ENCODE measurements around the gene EMILIN2. TPM values are rescaled to one million over a fixed set of nuclear protein-coding genes. Genes with fewer than 3 reads are reported as not detected.

EMILIN2 gene
- total RNA-seq, 1 donor from 2014 or later: 8.7 TPM

GRCh38 chr18:2853173-2853925 is 6.5 kb downstream of the EMILIN2 start:
- DNase-seq (ENCODE audit: low spot score, unreplicated experiment): no peak
- Mint-ChIP-seq H3K4me1 (ENCODE audit: low read depth) (peaks cover 16% of the 10 kb centered on the region), H3K27ac (no peak overlapping the region), H3K27me3 (peaks cover 41% of the 10 kb centered on the region), H3K4me3 (ENCODE audit: low read depth) (no peak overlapping the region), H3K36me3 (ENCODE audit: insufficient read depth) (no peaks in the 10 kb centered on the region), H3K9me3 (ENCODE audit: low read depth) (no peaks in the 10 kb centered on the region)
- TF ChIP-seq, protein P1, sequence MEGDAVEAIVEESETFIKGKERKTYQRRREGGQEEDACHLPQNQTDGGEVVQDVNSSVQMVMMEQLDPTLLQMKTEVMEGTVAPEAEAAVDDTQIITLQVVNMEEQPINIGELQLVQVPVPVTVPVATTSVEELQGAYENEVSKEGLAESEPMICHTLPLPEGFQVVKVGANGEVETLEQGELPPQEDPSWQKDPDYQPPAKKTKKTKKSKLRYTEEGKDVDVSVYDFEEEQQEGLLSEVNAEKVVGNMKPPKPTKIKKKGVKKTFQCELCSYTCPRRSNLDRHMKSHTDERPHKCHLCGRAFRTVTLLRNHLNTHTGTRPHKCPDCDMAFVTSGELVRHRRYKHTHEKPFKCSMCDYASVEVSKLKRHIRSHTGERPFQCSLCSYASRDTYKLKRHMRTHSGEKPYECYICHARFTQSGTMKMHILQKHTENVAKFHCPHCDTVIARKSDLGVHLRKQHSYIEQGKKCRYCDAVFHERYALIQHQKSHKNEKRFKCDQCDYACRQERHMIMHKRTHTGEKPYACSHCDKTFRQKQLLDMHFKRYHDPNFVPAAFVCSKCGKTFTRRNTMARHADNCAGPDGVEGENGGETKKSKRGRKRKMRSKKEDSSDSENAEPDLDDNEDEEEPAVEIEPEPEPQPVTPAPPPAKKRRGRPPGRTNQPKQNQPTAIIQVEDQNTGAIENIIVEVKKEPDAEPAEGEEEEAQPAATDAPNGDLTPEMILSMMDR (IDR thresholded peaks at IDR 0.05; ENCODE audit: unreplicated experiment): no peak

DNA sequence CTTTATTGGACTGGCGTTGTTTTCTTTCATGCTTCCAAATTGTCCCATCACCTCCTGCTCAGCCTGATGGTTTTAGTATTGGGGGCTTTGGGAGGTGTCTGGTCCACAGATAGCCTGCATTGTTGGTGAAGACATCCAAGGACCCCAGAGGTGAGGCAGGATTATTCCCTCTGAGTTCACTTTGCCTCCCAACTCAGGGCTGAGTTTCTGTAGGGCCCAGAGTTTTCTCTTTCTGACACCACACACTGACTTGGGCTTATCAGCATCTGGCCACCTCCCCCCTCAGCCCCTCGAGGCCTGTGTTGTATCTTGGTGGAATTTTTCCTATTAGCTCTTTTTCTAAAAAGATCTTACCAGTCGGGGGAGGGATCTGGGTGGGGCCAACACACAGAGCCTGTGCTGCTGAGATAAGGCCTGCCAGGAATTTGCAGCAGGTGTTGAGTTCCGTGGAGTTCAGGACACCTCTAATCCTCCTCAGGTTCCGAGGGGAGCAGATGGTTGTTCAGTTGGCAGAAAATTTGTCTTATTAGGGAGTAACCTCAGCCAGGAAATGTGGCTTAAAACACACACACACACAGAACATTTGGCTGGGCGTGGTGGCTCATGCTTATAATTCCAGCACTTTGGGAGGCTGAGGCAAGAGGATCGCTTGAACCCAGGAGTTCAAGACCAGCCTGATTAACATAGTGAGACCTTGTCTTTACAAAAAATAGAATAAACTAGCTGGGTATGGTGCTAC is 7.3 kb downstream of the EMILIN2 start:
- TF ChIP-seq, protein P1 (IDR thresholded peaks at IDR 0.05; ENCODE audit: unreplicated experiment): no peak
- H3K4me1 Mint-ChIP-seq (ENCODE audit: low read depth): peaks cover 16% of the 10 kb centered on the region
- H3K27me3 Mint-ChIP-seq: peaks cover 33% of the 10 kb centered on the region
- peak overlapping the region; percentile 37 for H3K27ac Mint-ChIP-seq
- no peaks in the 10 kb centered on the region for H3K36me3 Mint-ChIP-seq (ENCODE audit: insufficient read depth)
- DNase-seq (ENCODE audit: low spot score, unreplicated experiment): no peak
- no peaks in the 10 kb centered on the region for H3K9me3 Mint-ChIP-seq (ENCODE audit: low read depth)
- no peak overlapping the region for H3K4me3 Mint-ChIP-seq (ENCODE audit: low read depth)

DNA sequence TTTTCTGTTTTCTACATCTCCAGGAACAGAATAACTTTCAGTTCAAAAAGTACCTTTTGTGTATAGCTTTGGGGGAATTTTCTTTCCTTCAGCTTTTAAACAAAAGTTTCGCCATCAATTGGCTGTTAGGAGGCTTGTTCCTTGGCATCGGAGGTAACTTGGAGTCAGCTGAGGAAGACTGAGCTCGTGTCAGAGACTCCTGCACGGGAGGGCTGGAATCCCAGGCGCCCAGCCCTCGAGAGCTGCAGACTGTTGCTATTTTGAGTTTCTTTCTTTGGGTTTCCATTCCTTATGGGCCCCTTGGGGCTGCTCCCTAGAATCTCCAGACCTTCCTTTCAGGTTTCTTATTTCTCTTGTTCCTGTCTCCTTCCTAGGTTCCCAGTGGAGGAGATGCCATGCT is 8.1 kb downstream of the EMILIN2 start:
- no peak overlapping the region for H3K27ac Mint-ChIP-seq
- H3K4me1 Mint-ChIP-seq (ENCODE audit: low read depth): peaks cover 16% of the 10 kb centered on the region
- H3K27me3 Mint-ChIP-seq: peaks cover 26% of the 10 kb centered on the region
- TF ChIP-seq, protein P1 (IDR thresholded peaks at IDR 0.05; ENCODE audit: unreplicated experiment): no peak
- H3K36me3 Mint-ChIP-seq (ENCODE audit: insufficient read depth): peaks cover 2% of the 10 kb centered on the region
- peaks cover 8% of the 10 kb centered on the region for H3K9me3 Mint-ChIP-seq (ENCODE audit: low read depth)
- no peak for DNase-seq (ENCODE audit: low spot score, unreplicated experiment)
- no peak overlapping the region for H3K4me3 Mint-ChIP-seq (ENCODE audit: low read depth)

DNA sequence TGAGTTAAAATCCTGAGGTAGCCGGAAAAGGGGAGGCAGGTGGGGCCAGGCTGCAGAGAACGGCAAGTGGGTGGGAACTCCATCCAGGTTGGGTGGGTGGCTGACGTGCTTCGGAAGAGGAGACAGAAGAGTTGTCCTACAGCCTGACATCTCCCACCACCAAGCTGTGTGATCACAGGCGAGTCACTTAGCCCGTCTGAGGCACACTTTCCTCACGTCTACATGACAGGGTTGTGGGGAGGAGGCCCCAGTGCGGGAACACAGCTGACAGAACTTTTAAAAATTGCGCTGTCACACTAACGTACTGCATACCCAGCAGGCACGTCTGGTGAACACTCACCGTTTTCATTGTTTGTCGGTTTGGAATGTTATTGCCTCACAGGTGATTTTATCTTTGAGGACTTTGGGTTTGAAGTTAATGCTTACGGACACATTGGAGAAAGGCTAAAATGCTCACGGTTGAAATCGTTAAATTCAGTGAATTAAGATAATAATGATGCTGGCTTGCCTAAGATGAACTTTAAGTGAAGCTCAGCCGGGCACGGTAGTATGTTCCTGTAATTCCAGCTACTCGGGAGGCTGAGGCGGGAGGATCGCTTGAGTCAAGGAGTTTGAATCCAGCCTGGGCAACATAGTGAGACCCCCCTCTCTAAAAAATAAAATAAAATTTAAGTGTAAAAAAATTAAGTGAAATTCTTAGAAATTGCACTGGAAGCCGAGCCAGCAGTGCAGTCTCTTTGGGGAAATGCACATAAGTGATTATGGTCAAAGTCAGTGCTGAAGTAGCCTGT is 8.9 kb downstream of the EMILIN2 start:
- peaks cover 2% of the 10 kb centered on the region for H3K36me3 Mint-ChIP-seq (ENCODE audit: insufficient read depth)
- no peak overlapping the region for H3K4me3 Mint-ChIP-seq (ENCODE audit: low read depth)
- H3K9me3 Mint-ChIP-seq (ENCODE audit: low read depth): peaks cover 10% of the 10 kb centered on the region
- peak overlapping the region; percentile 19 for H3K27ac Mint-ChIP-seq
- TF ChIP-seq, protein P1 (IDR thresholded peaks at IDR 0.05; ENCODE audit: unreplicated experiment): no peak
- peaks cover 16% of the 10 kb centered on the region for H3K4me1 Mint-ChIP-seq (ENCODE audit: low read depth)
- H3K27me3 Mint-ChIP-seq: peaks cover 19% of the 10 kb centered on the region
- no peak for DNase-seq (ENCODE audit: low spot score, unreplicated experiment)
